Pons (tissue), 1 donor: Measurements from ENCODE around the gene PTPRN2.

Source experiments
- DNase-seq: peaks from one replicate; pipeline ENCODE4 v3.0.0-alpha.2; 2016; ENCODE audit warnings: low spot score

PTPRN2 gene

DNA sequence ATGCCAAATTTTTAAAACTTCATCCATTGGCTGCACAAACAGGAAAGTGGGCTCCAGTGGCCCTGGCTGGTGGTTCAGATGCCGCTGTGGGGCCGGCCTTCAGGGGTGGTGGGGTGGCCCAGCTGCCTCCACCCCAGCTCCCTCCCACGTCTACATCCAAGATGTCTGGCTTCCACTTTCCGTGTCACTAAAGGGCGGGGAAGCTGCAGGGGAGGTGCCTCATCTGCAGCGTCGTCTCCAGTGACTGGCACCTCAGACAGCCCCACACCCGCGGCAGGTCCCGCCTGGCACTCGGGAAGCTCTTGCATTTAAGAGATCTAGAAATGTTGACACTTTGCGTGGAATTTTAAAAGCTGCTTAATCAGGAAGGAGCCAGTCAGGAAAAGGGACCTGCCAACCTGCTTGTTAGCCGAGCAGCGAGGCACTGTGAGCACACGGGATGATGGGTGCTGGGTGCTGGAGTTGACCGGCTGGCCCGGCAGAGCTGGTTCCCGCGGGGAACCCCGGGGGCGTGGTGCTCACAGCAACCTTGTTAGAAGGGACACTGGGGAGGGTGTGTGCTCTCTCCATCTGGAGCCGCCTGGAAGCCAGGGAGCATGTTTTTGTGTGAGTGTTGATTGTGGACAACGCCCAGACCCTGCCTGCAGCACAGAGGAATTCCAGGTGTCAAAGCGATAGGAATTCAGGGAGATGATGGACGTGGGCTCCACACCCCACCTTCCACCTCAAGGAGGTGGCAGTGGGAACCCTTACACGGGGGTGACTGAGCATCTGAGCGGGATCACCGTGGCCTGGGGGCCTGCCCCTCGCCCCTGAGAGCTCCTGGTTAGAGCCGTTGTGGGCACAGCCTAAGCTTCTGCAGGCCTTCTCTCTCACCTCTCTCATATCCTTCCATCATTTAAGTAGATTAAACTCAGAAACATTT is 320.5 kb downstream of the PTPRN2 start:
- DNase-seq, result no peak

GRCh38 chr7:158266426-158266816 is 321.2 kb downstream of the PTPRN2 start:
- no peak for DNase-seq

GRCh38 chr7:158265743-158266080 is 321.9 kb downstream of the PTPRN2 start:
- DNase-seq, result no peak

DNA sequence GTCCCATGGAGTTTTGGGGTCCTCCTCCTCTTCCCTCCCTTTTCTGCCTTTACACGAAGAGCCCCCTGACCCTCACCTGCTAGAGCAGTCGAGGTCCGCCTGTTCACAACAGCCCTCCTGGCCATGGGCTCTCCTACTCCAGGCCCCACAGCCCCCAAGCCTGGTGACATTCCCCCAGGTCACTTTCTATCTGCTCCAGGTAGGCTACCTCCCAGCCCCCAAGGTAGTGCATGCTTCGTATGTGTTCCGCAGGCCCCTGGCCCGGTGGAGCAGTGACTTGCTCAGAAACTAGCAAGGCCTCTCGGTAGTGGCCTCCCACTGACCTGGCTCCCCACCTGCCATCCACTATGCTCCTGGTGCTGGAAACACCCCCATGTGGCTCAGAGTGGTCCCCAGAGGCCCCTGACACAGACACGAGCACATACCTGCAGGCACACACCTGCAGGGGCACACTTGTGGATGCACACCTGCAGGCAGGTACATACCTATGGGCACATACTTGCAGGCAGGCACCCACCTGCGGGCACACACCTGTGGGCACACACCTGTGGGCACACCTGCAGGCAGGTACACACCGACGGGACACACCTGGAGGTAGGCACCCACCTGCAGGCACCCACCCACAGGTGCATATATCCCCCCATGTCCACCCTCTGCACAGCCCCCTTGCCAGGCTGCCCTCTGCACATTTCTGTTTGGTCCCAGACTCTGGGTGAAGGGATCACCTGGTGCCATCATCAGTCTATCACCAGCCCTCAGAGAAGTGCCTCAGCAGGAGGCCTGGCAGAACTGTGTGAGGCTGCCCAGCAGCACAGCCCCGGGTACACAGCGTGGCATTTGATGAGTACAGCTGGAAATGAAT is 322.5 kb downstream of the PTPRN2 start:
- no peak for DNase-seq

DNA sequence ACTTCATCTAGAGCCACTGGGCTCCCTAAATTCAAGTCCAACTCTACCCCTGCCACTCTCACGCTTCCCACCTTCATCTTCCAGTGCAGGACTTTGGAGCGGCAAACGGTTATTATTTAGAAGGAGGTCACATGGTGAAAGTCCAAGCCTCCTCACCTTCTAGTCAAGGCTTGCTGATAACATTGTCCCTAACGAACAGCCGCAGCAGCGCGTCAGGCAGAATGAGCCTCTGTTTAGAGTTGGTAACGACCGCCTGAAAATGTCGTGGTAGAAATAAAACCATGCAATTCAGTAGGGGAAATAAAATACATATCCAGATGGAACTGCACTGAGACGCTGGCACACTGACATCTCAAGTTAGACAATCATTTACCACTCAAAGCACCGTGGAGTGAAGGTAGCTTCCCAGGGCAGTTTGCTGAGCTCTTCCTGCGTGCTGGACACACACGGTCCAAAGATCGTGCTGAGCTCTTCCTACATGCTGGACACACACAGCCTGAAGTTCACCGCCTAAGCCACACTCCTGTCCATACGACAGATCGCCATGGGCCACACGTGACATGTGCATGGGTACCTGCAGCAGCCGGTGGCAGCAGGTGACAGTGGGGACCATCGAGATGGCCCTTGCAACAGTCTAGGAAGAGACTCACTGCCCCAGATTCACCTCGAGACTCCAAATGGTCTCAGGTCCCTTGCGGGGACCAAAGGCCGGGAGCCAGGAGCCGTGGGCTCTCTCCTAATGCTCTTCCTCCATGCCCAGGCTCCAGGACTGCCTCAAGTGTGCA is 323.5 kb downstream of the PTPRN2 start:
- no peak for DNase-seq

DNA sequence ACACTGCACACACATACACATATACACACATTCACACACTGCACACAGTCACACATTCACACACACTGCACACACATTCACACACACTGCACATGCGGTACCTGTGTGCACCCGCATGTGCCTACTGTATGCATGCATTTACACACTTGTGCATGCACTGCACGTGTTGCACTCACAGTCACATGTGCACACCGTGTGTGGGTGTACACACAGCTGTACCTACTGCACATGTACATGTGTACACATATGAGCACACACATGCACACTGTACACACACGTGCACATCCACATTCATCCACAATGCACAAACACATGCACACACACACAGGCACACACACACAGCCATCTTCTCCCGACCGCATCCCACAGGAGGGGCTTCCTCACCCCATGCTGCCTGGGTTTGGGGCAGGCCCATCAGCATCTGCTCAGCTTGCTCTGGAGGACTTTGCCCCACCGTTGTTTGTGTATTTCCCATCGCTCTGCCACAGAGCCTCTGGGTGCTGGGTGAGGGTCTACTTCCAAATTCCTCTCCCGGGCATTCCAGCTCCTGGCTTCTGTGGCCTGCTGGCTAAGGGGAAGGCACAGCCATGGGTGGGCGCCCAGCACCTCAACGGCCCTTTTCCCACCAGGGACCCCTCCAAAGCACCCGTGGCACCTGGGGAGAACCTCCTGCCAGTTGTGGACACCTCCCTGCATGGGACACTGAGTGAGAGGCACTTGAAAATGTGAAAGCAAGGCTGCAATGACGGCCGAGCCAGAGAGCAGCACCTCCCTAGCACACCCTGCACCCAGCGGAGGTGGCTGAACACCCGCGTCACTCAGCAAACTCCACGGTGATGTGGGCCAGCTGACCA is 324.3 kb downstream of the PTPRN2 start:
- no peak for DNase-seq

DNA sequence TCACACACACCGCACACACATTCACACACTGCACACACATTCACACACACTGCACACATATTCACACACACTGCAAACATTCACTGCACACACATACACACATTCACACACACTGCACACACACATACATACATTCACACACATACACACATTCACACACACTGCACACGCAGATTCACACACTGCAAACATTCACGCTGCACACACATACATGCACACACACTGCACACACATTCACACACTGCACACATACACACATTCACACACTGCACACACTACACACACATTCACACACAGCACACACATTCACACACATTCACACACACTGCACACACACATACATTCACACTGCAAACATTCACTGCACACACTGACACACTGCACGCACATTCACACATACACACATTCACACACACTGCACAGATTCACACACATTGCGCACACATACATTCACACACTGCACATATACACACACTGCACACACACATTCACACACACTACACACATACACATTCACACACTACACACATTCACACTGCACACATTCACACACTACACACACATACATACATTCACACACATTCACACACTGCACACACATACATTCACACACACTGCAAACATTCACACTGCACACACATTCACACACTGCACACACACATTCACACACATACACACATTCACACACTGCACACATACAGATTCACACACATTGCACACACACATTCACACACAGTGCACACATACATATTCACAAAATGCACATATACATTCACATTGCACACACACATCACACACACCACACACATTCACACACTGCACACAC is 325.1 kb downstream of the PTPRN2 start:
- no peak for DNase-seq

GRCh38 chr7:158261362-158262235 is 326.0 kb downstream of the PTPRN2 start:
- DNase-seq, result no peak

DNA sequence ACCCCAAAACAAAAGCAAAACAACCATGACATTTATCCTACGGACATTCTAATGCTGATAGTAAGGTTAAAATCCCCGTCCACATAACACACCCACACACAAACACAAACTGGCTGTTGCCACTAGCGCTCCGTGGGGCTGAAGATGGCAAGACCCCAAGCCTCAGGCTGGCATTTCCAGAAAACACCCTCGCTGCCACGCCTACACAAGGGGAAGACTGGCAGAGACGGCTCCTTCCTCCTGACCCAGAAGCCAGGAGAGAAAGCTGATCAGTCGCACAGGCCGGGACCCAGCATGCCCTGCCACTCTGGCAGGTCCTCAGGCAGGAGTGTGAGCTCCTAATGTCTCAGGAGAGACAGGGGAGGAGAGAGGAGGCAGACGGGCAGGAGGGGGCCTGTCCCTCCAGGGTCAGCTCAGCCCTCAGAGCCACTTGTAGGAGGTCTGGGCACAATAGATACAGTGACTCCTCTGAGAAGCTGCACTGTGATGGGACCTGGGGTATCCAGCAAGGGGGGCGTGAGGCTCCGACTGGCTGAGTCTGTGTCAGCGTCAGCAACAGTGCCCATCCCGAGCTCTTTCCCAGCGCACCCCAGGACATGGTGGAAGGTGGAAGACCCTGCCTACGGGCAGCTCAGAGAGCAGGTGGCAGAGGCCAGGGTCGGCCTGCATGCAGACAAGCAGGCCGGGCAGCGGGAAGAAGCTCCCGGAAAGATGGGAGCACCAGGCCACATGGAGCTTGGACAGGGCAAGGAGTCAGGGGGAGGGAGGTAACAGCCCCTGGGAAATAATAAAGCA is 326.9 kb downstream of the PTPRN2 start:
- DNase-seq, result no peak

GRCh38 chr7:158259671-158260418 is 327.8 kb downstream of the PTPRN2 start:
- no peak for DNase-seq

- DNase-seq, result no peak
These were observed 328.5 kb downstream of the PTPRN2 start for GRCh38 chr7:158259141-158259540.

GRCh38 chr7:158258411-158259130 is 329.1 kb downstream of the PTPRN2 start:
- DNase-seq, result no peak

GRCh38 chr7:158257516-158258410 is 329.9 kb downstream of the PTPRN2 start:
- no peak for DNase-seq

GRCh38 chr7:158257001-158257400 is 330.6 kb downstream of the PTPRN2 start:
- no peak for DNase-seq

DNA sequence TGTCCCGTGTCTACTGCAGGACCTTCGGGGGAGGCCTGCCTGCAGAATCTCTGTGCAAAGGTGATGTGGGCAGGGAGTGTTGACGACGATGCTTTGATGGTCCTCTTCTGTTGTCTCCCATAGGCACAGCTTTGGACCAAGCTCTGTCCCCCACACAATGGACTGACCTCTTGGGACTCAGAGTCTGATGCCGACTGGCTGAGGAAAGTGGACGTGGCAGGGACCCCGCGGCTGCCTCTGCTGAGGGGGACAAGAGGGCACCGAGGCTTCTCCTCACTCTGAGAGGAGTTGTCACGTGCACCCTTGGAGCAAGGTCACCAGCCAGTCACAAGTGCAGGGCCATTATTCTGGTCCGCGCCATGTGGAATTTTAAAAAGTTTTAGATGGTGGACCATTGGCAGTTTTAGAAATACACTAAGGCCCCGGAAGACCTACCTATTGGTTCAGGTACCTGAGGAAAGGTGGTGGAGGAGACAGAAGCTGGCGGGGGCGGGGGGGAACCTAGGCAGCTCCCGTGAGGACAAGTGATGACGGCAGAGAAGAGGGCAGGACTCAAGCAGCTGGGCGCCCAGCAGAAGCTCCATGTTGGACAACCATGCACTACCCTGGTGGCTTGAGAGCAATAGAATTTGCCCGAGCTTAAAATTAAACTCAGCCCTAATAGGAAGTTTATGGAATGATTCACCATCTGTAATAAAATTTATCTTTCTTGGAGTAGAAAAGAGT is 331.4 kb downstream of the PTPRN2 start:
- DNase-seq, result no peak
